Left colon (tissue), 2 donors: Measurements from ENCODE around the gene ELK3. TPM values are rescaled to one million over a fixed set of nuclear protein-coding genes. Genes with fewer than 3 reads are reported as not detected.

Source experiments
- ATAC-seq: fragments of 200-7000 bp; cut with Tn5 transposase; one replicate; pipeline ENCODE4 v1.9.1; 2020; ENCODE audit warnings: mild to moderate bottlenecking, moderate library complexity
- DNase-seq, 2 donors: peaks; one replicate each; pipeline ENCODE4 v3.0.0-alpha.2; 2020
- intact Hi-C, 2 donors: fragments of 100-400 bp; cut with DNase I in 1 of 2; cut with micrococcal nuclease in 1 of 2; formaldehyde crosslinking; loops; one replicate each; pipeline versions ENCODE4 v1.11.2 to v1.14.0; 2022; cut with DNase I, micrococcal nuclease
- total RNA-seq, 2 donors: library from RNA; stranded (reverse); fragmentation: NEBNext Ultra II Directional; extraction: Animal tissue kit (Norgen Biotek cat#: 25700); gene quantifications; one replicate each; pipeline ENCODE4 v1.2.1, GENCODE V29; 2021
- donor health status: DM: no; HTN: no; CAD: no.
- donor health status: DM: yes; HTN: yes; CAD: no.

The ELK3 gene
- total RNA-seq, 2 donors from 2014 or later = 7.7 to 9.2 TPM

DNA sequence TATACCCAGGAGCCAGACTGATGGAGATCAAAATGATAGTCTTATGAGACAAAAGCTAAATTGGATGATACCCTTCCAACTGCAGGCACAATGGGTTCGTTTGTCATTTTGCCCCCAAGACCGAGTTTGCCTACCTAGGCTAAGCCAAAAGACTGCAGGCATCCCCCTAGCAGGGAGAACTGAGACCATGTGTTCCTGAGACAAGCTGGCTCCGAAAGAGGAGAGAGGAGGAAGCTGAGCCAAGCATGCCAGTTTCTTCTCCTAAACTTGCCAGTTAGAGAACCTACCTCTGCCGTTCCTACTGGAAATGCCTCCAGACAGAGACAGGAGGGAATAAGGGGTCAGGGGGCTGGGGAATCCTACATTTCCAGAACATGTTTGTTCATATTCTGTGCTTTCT is 8.3 kb upstream of the ELK3 start:
- no peak for DNase-seq
- no peak for ATAC-seq
- intact Hi-C loops = no loop called here

DNA sequence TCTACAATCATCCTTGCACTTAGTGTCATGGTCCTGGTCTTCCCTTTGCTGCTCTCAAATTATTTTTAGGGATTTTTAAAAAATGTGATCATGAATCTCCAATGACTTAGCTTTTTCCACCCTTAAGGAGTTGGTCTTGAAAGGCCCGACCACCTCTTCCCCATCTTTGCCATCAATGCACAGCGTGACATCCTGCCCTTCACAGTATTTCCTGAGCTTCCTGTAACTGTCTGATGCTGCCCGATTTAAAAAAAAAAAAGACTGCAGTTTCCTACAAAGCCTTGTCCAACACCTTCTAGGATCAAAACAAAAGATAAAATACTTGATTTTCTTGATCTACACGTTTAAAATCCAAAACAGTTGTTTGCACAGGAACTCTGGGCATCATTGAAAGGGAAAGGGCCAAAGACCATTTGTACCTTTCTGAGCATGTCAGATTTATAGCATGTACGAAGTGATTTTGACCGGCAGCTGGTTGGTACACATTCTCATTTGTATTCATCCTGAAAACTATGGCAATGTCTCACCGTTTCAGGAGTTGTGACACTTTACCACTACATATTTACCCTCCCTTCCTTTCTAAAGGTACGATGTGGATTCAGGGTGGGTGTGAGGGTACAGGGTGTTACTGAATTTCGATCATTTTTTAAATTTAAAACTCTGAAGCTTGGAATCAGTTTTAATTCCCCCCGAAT is 7.4 kb upstream of the ELK3 start:
- no peak for DNase-seq
- no peak for ATAC-seq
- intact Hi-C loops = no loop called here

DNA sequence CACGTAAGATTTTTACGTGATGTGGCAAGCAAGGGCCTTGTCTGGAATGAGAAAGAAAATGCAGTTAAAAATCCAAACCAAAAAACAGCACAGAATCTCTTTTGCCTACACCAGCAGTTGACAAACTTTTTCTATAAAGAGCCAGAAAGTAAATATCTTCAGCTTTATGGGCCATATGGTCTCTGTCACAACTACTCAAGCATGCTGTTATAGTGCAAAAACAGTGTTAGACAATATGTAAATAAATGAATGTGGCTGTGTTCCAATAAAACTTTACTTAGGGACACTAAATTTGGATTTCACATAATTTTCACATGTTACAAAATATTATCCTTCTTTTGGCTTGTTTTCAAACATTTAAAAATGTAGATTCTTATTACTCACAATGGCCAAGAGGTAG is 6.2 kb upstream of the ELK3 start:
- DNase-seq (no peak), ATAC-seq (no peak)
- intact Hi-C loops = no loop called here

DNA sequence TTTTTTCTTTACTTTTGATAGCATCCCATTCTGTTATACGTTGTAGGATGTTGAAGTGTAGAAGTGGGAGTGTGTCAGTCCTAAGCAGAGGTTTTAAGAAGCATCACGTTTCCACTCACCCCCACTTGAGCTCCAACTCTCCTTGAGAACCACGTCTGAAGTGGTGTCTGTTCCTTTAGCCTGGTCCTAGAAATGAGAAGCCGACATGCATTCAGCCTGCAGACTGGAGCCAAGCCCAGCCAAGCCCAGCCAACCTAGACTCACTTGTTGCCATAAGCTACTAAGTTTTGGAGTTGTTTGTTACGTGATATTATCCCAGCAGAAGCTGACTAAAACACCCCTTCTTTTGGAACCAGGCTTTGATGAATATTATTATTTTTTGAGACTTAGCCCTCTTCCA is 4.4 kb upstream of the ELK3 start:
- DNase-seq (no peak), ATAC-seq (no peak)
- intact Hi-C loops = no loop called here

DNA sequence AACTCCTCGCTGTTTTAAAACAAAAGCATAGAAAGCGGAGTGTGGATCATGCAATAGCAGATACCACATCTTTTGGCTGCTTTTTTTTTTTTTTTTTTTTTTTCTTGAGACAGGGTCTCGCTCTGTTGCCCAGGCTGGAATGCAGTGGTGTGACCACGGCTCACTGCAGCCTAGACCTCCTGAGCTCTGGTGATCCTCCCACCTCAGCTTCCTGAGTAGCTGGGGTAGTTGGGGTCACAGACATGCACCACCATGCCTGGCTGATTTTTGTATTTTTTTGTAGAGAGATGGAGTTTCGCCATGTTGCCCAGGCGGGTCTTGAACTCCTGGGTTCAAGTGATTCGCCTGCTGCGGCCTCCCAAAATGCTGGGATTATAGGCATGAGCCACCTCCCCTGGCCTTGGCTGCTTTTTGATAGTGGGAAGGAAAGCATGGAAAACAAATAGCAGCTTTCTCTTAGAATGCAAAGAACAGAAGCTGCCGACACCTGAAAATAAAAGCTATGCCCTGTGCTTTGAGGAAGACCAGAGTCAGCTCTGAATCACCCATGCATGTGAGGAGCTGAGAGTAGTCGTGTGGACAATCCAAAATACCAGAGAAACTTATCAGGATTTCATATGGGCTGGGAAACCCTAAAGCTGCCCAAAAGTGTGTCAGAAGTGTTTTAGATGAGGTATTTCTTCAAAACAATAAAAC is 3.6 kb upstream of the ELK3 start:
- DNase-seq (no peak), ATAC-seq (no peak)
- intact Hi-C loops = no loop called here

DNA sequence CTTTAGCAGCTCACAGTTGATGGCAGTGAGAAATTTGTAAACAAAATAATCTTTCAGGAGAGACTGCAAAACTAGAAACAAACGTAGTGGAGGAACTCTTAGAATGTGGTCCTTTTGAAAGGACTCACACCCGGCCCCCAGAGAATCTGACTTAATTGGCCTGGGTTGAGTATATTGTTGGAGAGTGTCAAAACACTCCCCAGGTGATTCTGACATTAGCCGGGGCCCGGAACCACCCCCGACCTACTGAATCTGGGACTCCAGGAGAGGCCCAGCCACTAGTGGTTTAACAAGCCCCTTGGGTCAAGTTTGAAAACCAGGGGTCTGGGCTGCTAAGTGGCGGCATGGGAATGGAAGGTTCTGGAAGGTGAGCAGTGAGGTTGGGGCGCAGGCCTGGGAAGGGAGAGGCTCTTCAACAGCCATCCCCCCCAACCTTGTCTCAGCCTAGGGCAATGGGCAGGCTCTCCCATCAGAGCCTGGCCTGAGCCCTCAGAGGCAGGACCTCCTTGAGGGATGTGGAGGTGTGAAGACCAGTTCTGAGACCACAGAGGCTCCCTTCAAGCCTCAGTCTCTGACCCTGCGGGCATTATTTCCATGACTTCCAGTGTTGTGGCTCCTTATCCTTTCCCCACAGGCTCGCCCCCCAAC is 1.1 kb upstream of the ELK3 start:
- intact Hi-C loops = no loop called here
- no peak for DNase-seq
- ATAC-seq = no peak

DNA sequence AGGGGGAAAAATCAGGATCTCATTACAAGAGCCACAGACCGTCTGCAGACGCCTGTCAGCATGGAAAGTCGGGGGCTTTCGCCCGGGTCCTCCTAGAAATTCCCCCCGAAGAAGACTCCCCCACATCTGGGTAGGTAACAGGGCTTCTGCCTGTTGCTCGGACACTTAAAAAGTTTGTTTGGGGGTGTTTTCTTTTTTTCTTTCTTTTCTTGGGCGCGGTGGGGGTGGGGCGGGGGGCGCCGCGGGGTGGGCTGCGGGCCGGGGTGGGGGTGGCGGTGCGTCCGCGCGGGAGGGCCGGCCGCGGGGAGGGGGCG is 358 bp downstream of the ELK3 start:
- intact Hi-C loops = no loop called here
- DNase-seq = no peak
- peak; percentile 6 for ATAC-seq

DNA sequence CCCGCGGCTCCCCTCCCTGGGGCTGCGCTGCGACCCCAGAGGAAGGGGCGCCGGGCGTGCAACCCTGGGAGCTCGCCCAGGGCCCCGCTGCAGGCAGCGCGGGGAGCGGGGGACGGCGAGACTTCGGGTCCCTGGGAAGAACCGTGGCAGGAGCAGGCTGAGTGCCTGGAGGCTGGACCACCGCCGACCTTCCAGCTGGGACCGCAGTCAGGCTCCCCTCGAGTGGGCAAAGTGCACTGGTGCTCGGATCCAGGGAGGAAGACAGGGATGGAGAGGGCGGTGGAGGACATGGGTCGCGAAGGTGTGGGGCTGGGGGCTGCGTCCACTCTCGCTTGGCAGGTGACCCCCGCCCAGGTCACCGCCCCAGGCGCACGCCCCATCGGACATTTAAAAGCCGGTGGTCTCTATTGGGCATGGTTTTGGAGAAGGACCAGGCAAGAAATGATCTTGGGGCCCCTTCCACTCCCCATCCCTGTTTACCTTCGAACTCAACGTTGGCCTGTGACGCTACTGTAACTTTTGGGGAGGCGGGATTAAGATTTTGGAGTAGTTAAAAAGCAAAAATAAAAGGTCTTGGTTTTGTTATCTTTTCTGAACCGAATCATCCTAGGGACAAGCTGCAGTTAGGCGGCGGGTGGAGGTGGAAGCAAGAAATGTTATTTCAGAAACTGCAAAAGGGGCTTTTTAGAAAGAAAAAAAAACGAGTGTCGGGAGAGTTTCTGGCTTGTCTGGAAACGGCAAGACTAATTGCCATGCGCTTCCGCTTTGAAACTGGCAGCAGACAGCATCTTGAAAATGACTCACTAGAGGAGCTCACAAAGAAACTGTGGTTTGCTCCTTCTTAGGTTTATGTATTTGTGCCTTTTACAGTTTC is 1.0 kb downstream of the ELK3 start:
- peak; percentile 48 to 59 for DNase-seq
- peak; percentile 47 for ATAC-seq
- intact Hi-C loops = no loop called here

DNA sequence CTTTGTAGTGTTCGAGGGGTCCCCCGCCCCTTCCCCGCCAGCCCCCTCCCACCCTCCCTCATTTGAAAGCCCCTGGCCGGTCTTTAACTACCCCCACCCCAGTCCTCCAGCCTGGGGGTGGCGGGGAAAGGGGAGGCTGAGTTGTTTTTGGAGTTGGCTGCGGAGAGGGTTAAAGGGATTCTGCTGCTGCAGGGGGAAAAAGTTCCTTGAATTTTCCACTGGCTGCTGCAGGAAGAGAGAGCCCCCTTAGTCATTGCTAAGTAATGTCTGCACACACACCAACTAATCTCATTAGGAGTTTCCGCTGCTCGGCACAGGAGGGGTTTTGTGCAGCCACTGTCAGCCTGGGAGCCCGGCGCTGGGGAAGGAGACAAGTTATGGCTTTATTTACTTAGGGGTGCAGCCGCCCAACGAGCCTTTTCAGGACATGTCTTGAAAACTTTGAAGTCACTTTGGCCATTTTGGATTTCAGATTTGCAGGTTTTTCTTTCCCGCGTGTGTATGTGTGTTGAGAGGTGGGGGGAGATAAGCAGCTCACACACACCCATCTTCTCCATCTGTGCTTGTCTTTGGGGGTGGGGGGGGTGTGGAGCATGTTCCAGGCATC is 1.8 kb downstream of the ELK3 start:
- DNase-seq (peak in 1 of 2 donors; percentile 37), ATAC-seq (no peak)
- intact Hi-C loops = no loop called here

DNA sequence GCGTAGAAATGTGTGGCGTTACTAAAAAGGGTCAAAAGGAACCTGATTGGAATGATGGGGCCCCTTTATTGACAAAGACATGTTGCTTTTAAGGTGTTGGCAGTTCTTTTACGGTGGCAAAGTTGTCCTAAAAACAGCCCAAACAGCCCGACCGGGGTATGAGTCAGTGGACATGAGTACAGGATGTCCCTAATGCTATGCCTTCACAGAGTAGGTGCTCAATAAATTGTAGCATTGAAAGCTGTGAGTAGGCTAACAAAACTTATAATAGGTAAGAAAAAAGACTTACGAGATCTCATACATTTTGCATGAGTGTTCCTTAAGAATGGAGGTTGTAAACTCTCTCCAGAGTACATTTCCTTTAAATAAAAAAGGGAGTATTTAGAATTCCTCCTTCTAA is 2.6 kb downstream of the ELK3 start:
- intact Hi-C loops = no loop called here
- no peak for ATAC-seq
- no peak for DNase-seq

DNA sequence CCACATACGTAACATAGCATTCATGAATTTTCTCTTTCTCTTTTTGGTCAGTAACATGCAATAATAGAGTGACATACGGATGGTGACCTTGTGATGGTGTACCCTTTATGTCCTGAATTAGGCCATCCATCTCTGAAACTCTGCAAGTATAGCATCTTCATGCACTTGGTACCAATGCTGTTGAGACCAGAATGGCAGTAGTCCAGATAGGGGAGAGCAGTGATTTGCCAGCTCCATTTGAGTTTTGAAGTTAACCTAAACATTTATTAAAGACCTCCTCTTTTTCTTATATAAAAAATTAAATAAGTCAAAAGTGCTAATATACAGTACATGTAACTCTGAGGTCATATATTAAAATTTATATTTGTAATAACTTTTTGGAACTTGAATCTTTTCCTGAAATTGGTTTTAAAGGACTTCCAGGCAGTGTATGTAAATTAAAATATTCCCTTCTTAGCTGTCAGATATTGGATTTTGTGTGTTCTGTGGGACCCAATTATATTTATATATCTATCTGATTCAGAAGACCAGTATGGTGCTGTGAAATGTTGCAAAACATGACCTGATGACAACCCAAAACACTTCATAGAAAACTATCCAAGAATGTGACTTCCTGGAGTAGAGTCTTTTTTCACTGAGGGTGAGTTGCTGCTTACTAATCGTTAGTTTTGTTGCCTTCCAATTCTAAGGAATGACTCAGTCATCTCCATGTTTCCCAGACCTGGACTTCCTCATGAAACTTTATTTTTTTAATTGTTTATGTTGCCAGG is 3.5 kb downstream of the ELK3 start:
- ATAC-seq (no peak), DNase-seq (no peak)
- intact Hi-C loops = no loop called here

DNA sequence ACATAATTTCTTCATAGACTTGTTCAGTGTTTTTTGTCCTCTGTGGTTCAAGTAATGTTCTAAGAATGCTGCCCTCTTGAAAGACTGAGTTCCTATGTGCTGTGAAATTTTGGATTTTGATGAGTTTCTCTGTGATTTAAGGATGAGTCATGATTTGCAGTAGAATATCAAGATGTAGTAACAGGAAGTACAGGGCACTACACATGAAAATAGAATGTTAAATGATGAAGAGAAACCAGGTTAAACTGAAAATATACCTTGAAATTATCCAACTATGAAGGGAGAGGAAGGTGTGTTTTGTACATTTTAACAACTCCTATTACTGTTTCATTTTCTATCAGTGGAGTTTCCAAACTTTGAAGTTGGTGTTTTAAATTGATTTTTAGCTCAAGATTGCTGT is 4.8 kb downstream of the ELK3 start:
- ATAC-seq = no peak
- intact Hi-C loops = no loop called here
- no peak for DNase-seq

DNA sequence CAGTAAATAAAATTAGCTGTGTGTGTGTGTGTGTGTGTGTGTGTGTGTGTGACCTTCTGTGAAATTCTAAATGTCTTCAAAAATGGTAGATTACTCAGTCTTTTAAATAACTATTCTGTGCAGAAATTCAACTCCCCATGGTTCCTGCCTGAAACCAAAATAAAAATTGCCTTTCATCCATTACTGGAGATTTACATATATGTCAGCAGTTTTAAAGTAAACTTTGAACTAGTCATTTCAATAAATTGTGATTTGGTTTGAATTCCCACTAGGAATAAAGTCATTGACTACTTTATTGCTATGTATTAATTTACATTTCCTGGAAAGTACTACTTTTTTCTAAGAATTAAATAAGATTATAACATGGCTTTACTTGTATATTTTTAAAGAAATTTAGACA is 5.3 kb downstream of the ELK3 start:
- intact Hi-C loops = no loop called here
- DNase-seq (no peak), ATAC-seq (no peak)

DNA sequence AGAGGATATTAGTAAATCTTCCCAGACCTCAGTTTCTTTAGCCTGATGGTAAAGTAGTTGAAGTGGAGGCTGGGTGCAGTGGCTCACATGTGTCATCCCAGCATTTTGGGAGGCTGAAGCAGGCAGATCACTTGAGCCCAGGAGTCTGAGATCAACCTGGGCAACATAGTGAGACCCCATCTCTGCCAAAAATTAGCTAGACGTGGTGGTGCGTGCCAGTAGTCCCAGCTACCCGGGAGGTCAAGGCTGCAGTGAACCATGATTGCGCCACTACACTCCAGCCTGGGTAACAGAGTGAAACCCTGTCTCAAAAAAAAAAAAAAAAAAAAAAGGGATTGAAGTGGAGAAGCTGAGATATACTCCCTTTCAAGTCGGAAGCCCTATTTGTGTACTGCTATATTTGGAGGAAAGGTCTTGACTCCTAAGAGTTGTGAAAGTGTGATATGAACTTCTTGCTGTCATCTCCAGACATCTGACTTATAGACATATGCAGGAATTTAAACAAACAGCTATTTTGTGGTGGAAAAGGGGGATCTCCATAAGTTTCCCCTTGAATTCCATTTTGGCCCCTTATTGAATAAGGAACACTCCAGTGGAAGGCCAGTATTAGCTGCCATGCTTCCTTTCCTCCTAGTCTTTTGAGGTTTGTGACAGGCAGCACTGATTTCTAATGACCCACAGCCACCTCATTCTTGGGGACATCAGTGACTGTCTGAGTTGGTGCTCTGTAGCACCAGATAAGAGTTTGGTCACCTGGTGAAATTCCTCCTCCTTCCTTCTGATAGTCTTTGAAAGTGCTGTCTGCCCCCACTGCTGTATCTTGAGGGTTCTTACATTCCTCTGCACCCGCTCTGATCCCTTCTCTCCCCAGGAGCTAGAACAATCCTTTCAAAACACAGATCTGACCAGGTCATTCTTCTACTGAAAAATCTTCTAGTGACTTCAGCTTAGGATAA is 7.4 kb downstream of the ELK3 start:
- DNase-seq (no peak), ATAC-seq (no peak)
- intact Hi-C loops = no loop called here

DNA sequence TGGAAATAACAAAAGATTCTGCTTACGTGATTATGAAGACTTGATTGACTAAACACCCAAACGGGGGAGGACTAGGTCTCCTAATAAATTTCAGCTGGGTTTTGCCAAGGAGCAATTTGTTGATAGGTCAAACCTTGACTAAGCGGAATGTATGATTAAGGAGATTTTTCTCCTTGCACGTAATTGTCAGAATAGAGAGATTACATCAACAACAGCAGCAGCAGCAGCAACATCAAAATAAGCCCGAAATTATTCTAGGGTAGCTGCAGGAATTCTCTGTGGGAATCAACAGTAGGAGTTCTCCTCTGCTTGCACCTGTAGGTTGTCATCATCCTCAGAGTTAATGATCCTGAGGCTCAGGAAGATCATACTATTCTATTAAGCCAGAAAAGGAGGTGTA is 10.2 kb downstream of the ELK3 start:
- intact Hi-C loops = no loop called here
- DNase-seq = no peak
- ATAC-seq = no peak

DNA sequence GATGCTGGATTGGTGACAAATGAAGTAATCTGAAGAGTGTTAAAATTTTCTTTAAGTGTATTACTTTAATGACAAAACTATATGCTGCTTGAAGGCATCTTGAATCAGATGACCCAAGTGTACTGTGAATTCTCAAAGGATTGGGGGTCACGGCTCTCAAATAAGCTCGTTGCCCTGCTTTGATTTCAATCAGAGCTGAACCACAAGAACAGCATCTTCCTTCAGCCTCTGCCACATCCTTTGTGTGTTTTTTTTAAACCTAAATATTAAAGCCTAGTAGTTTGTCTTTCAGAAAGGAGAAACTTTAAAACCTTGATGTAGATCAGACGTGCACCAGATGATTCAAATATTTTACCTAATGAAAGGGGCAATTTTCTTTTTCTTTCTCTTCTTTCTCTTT is 11.7 kb downstream of the ELK3 start:
- ATAC-seq = no peak
- intact Hi-C loops = loop anchor here in 1 of 2 donors (5.0 kb wide), 1 partner anchor 311 kb away; no protein-coding TSS in a partner anchor
- DNase-seq = no peak

DNA sequence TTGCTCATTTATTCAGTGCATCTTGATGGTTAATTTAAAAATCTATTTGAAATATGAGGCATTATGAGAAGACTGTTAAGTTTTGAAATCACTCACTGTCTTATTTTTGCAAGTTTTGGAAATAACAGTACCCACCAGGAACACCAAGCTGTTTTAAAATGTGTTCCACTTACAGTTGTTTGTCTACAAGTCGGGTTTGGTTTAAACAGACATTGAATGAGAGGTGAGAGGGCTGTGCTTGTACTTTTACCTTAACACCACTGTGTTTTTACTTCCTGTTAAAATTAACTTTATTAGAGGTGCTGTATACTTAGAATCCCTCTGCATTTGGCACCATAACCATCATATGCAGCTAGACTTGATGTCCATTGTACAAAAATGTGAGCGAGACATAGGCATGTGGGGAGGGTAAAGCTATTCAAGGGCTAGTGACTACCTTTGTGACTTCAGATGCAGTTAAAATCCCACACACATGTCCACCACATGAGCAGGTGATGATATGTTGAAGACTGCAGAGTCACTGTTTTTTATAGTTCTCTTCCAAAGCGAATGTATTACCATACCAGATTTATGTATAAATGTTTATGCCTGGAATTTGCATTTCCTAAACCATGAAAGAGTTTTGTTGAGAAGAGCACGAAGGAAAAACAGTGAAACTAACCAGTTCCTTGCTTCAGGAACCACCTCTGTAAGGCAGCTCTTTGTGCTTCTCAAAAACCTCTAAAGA is 12.9 kb downstream of the ELK3 start:
- no peak for DNase-seq
- intact Hi-C loops = loop anchor here in 1 of 2 donors (5.0 kb wide), 1 partner anchor 310 kb away; no protein-coding TSS in a partner anchor
- ATAC-seq = no peak
